GM12878 (cell line): ENCODE results near the gene MEGF11.

ENCODE experiments used
- CEBPB ChIP-seq, 2 experiments: fragments of 150-350 bp in 1 of 2; IDR thresholded peaks; 2 replicates each; pipeline ENCODE4 v1.6.1; 2012 to 2014; ENCODE audit warnings: low read depth in 2 of 2, low read length in 2 of 2, borderline replicate concordance in 1 of 2, inconsistent platforms in 1 of 2
- EZH2 ChIP-seq: IDR thresholded peaks from 2 replicates; pipeline ENCODE4 v1.6.1; 2012; ENCODE audit warnings: low read depth, mild to moderate bottlenecking, control low read depth, inconsistent platforms, low read length, borderline replicate concordance; ENCODE audit not compliant: control insufficient read depth
- FOS ChIP-seq: IDR thresholded peaks from 3 replicates; pipeline ENCODE4 v1.6.1; 2011; ENCODE audit warnings: borderline replicate concordance; ENCODE audit not compliant: insufficient read length; ENCODE audit errors: extremely low read depth
- IKZF1 ChIP-seq: fragments of 450-650 bp; conservative IDR thresholded peaks from 2 replicates; pipeline ENCODE4 v1.6.1; 2017; ENCODE audit warnings: antibody characterized with exemption, mild to moderate bottlenecking
- RAD21 ChIP-seq: IDR thresholded peaks from 2 replicates; pipeline ENCODE4 v1.6.1; 2011; ENCODE audit warnings: mild to moderate bottlenecking, low read depth, low read length, moderate library complexity; ENCODE audit not compliant: insufficient read depth
- SPI1 ChIP-seq: IDR thresholded peaks from 2 replicates; pipeline ENCODE4 v1.6.1; 2011; ENCODE audit warnings: low read depth, mild to moderate bottlenecking, low read length, moderate library complexity, borderline replicate concordance; ENCODE audit not compliant: insufficient read depth
- TF ChIP-seq, protein P1 (sequence below), 3 experiments: IDR thresholded peaks in 2 of 3; conservative IDR thresholded peaks in 1 of 3; 2 replicates each; pipeline ENCODE4 v1.5.1; 2011; ENCODE audit warnings: low read depth in 3 of 3, low read length in 3 of 3, mild to moderate bottlenecking in 3 of 3, control low read depth in 2 of 3, moderate library complexity in 2 of 3, inconsistent platforms in 1 of 3, mixed read lengths in 1 of 3; ENCODE audit not compliant: control insufficient read depth in 2 of 3, insufficient read depth in 1 of 3; ENCODE audit errors: extremely low read depth in 1 of 3
- TF ChIP-seq, protein P2 (sequence below): IDR thresholded peaks from 2 replicates; pipeline ENCODE4 v1.6.1; 2012; ENCODE audit warnings: improper control_type of control experiment, low read depth, low read length; ENCODE audit not compliant: insufficient replicate concordance
- TF ChIP-seq, protein P3 (sequence below): IDR thresholded peaks from 2 replicates; pipeline ENCODE4 v1.6.1; 2012; ENCODE audit warnings: mild to moderate bottlenecking, low read depth, low read length
- TF ChIP-seq, protein P4 (sequence below): fragments of 450-650 bp; IDR thresholded peaks from 2 replicates; pipeline ENCODE4 v1.6.1; 2018; ENCODE audit warnings: borderline replicate concordance, mild to moderate bottlenecking; ENCODE audit not compliant: partially characterized antibody
- TF ChIP-seq, protein P5 (sequence below): fragments of 450-650 bp; IDR thresholded peaks from 2 replicates; pipeline ENCODE4 v1.6.1; 2016; ENCODE audit warnings: mild to moderate bottlenecking, moderate library complexity, borderline replicate concordance

DNA sequence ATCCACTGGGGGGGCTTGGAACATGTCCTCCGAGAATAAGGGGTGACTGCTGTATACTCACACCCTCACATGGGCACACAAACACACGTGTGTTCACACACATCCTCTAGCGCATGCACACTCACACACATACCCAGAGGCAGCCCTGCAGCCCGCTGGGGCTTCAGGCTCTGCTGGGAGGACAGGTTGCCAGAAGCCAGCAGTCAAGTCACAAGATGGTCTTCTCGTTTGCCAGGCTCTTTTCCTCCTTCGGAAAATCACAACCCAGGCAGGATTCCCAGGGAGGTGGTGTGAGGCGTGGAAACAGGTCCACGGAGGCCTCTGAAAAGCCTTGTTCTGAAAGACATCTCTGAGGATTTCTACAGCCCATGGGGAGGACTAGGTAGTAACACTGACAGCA is 26.8 kb downstream of the MEGF11 start:
- TF ChIP-seq RAD21 (no peak), FOS (no peak), CEBPB (IDR thresholded peaks at IDR 0.05; ENCODE audit: borderline replicate concordance in 1 of 2, low read depth in 2 of 2, low read length in 2 of 2) (no peak), SPI1 (no peak), IKZF1 (no peak), EZH2 (no peak)
- TF ChIP-seq, protein P1, sequence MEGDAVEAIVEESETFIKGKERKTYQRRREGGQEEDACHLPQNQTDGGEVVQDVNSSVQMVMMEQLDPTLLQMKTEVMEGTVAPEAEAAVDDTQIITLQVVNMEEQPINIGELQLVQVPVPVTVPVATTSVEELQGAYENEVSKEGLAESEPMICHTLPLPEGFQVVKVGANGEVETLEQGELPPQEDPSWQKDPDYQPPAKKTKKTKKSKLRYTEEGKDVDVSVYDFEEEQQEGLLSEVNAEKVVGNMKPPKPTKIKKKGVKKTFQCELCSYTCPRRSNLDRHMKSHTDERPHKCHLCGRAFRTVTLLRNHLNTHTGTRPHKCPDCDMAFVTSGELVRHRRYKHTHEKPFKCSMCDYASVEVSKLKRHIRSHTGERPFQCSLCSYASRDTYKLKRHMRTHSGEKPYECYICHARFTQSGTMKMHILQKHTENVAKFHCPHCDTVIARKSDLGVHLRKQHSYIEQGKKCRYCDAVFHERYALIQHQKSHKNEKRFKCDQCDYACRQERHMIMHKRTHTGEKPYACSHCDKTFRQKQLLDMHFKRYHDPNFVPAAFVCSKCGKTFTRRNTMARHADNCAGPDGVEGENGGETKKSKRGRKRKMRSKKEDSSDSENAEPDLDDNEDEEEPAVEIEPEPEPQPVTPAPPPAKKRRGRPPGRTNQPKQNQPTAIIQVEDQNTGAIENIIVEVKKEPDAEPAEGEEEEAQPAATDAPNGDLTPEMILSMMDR (IDR thresholded peaks at IDR 0.05 in 2 of 3, conservative IDR thresholded peaks at IDR 0.05 in 1 of 3; ENCODE audit: control insufficient read depth in 2 of 3, extremely low read depth in 1 of 3, insufficient read depth in 1 of 3, low read depth in 3 of 3, low read length in 3 of 3): no peak
- TF ChIP-seq, protein P2, sequence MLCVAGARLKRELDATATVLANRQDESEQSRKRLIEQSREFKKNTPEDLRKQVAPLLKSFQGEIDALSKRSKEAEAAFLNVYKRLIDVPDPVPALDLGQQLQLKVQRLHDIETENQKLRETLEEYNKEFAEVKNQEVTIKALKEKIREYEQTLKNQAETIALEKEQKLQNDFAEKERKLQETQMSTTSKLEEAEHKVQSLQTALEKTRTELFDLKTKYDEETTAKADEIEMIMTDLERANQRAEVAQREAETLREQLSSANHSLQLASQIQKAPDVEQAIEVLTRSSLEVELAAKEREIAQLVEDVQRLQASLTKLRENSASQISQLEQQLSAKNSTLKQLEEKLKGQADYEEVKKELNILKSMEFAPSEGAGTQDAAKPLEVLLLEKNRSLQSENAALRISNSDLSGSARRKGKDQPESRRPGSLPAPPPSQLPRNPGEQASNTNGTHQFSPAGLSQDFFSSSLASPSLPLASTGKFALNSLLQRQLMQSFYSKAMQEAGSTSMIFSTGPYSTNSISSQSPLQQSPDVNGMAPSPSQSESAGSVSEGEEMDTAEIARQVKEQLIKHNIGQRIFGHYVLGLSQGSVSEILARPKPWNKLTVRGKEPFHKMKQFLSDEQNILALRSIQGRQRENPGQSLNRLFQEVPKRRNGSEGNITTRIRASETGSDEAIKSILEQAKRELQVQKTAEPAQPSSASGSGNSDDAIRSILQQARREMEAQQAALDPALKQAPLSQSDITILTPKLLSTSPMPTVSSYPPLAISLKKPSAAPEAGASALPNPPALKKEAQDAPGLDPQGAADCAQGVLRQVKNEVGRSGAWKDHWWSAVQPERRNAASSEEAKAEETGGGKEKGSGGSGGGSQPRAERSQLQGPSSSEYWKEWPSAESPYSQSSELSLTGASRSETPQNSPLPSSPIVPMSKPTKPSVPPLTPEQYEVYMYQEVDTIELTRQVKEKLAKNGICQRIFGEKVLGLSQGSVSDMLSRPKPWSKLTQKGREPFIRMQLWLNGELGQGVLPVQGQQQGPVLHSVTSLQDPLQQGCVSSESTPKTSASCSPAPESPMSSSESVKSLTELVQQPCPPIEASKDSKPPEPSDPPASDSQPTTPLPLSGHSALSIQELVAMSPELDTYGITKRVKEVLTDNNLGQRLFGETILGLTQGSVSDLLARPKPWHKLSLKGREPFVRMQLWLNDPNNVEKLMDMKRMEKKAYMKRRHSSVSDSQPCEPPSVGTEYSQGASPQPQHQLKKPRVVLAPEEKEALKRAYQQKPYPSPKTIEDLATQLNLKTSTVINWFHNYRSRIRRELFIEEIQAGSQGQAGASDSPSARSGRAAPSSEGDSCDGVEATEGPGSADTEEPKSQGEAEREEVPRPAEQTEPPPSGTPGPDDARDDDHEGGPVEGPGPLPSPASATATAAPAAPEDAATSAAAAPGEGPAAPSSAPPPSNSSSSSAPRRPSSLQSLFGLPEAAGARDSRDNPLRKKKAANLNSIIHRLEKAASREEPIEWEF: no peak
- TF ChIP-seq, protein P3, sequence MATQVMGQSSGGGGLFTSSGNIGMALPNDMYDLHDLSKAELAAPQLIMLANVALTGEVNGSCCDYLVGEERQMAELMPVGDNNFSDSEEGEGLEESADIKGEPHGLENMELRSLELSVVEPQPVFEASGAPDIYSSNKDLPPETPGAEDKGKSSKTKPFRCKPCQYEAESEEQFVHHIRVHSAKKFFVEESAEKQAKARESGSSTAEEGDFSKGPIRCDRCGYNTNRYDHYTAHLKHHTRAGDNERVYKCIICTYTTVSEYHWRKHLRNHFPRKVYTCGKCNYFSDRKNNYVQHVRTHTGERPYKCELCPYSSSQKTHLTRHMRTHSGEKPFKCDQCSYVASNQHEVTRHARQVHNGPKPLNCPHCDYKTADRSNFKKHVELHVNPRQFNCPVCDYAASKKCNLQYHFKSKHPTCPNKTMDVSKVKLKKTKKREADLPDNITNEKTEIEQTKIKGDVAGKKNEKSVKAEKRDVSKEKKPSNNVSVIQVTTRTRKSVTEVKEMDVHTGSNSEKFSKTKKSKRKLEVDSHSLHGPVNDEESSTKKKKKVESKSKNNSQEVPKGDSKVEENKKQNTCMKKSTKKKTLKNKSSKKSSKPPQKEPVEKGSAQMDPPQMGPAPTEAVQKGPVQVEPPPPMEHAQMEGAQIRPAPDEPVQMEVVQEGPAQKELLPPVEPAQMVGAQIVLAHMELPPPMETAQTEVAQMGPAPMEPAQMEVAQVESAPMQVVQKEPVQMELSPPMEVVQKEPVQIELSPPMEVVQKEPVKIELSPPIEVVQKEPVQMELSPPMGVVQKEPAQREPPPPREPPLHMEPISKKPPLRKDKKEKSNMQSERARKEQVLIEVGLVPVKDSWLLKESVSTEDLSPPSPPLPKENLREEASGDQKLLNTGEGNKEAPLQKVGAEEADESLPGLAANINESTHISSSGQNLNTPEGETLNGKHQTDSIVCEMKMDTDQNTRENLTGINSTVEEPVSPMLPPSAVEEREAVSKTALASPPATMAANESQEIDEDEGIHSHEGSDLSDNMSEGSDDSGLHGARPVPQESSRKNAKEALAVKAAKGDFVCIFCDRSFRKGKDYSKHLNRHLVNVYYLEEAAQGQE: no peak
- TF ChIP-seq, protein P4, sequence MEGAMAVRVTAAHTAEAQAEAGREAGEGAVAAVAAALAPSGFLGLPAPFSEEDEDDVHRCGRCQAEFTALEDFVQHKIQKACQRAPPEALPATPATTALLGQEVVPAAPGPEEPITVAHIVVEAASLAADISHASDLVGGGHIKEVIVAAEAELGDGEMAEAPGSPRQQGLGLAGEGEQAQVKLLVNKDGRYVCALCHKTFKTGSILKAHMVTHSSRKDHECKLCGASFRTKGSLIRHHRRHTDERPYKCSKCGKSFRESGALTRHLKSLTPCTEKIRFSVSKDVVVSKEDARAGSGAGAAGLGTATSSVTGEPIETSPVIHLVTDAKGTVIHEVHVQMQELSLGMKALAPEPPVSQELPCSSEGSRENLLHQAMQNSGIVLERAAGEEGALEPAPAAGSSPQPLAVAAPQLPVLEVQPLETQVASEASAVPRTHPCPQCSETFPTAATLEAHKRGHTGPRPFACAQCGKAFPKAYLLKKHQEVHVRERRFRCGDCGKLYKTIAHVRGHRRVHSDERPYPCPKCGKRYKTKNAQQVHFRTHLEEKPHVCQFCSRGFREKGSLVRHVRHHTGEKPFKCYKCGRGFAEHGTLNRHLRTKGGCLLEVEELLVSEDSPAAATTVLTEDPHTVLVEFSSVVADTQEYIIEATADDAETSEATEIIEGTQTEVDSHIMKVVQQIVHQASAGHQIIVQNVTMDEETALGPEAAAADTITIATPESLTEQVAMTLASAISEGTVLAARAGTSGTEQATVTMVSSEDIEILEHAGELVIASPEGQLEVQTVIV: no peak
- TF ChIP-seq, protein P5, sequence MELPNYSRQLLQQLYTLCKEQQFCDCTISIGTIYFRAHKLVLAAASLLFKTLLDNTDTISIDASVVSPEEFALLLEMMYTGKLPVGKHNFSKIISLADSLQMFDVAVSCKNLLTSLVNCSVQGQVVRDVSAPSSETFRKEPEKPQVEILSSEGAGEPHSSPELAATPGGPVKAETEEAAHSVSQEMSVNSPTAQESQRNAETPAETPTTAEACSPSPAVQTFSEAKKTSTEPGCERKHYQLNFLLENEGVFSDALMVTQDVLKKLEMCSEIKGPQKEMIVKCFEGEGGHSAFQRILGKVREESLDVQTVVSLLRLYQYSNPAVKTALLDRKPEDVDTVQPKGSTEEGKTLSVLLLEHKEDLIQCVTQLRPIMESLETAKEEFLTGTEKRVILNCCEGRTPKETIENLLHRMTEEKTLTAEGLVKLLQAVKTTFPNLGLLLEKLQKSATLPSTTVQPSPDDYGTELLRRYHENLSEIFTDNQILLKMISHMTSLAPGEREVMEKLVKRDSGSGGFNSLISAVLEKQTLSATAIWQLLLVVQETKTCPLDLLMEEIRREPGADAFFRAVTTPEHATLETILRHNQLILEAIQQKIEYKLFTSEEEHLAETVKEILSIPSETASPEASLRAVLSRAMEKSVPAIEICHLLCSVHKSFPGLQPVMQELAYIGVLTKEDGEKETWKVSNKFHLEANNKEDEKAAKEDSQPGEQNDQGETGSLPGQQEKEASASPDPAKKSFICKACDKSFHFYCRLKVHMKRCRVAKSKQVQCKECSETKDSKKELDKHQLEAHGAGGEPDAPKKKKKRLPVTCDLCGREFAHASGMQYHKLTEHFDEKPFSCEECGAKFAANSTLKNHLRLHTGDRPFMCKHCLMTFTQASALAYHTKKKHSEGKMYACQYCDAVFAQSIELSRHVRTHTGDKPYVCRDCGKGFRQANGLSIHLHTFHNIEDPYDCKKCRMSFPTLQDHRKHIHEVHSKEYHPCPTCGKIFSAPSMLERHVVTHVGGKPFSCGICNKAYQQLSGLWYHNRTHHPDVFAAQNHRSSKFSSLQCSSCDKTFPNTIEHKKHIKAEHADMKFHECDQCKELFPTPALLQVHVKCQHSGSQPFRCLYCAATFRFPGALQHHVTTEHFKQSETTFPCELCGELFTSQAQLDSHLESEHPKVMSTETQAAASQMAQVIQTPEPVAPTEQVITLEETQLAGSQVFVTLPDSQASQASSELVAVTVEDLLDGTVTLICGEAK: no peak
